Measurements from ENCODE around the gene SMG7.

GRCh38 chr1:183438060-183438459 is 34.2 kb upstream of the SMG7 start:
- TF ChIP-seq, protein P1, sequence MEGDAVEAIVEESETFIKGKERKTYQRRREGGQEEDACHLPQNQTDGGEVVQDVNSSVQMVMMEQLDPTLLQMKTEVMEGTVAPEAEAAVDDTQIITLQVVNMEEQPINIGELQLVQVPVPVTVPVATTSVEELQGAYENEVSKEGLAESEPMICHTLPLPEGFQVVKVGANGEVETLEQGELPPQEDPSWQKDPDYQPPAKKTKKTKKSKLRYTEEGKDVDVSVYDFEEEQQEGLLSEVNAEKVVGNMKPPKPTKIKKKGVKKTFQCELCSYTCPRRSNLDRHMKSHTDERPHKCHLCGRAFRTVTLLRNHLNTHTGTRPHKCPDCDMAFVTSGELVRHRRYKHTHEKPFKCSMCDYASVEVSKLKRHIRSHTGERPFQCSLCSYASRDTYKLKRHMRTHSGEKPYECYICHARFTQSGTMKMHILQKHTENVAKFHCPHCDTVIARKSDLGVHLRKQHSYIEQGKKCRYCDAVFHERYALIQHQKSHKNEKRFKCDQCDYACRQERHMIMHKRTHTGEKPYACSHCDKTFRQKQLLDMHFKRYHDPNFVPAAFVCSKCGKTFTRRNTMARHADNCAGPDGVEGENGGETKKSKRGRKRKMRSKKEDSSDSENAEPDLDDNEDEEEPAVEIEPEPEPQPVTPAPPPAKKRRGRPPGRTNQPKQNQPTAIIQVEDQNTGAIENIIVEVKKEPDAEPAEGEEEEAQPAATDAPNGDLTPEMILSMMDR (IDR thresholded peaks at IDR 0.05): no peak
- TF ChIP-seq POLR2A (IDR thresholded peaks at IDR 0.05; ENCODE audit: low read depth) (no peak), POLR2AphosphoS5 (IDR thresholded peaks at IDR 0.05) (no peak)

Measured in esophagus muscularis mucosa (tissue), 3 donors.